Urothelium cell line (cell line): Measurements from ENCODE around the gene HOXD12.

Source experiments
- DNase-seq: peaks from one replicate; pipeline ENCODE4 v3.0.0; 2011; ENCODE audit warnings: low spot score, mixed read lengths
- FAIRE-seq: peaks from 2 replicates; lab custom pipeline; 2011; peaks lifted over from hg19 to GRCh38; lab: Jason Lieb, UNC

The HOXD12 gene

GRCh38 chr2:176105078-176105729 lies 5.6 kb downstream of the HOXD12 start:
- FAIRE-seq (no peak), DNase-seq (no peak)

- FAIRE-seq (no peak), DNase-seq (no peak)
These were observed 6.4 kb downstream of the HOXD12 start for GRCh38 chr2:176105730-176106580.

DNA sequence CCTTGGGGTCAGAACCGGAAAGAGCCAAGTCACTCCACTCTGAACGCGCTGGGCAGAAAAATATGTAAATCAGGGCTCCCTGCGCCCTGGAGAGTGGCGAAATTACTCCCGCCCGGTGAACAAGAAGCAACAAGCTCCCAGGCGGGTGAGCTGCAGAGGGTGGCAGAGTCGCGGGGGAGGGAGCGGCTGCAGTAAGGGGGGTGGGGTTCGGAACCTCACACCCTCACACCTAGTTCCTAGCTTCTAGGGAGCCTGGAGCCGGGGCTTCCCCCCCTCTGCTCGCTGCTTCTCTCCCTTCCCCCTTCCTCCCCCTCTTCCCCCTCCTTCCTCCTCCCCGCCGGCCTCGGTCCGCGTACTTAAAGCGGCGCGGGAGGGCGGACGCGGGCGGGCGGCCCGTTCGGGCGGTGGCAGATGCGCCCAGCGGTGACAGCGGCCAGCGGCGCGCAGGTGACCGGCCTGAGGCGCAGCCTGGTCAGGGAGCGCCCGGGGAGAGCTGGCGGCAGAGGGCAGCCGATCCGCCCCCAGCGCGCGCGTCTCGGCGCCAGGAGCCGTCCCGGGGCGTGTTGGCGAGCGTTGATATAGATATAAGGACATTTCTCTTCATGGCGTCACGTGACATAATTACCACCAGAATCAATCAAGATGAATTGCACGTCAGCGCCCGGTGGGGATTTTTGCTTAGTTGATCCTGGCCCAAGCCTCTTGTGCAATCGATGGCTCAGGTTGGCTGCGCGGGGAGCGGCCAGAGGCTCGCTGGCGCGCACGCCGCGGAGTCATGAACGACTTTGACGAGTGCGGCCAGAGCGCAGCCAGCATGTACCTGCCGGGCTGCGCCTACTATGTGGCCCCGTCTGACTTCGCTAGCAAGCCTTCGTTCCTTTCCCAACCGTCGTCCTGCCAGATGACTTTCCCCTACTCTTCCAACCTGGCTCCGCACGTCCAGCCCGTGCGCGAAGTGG lies 7.3 kb downstream of the HOXD12 start, which contains the start of gene HOXD11:
Gene HOXD11 (plus strand): TSS at position 700 of the 959 bp plus-strand sequence. CDS start 76 bp downstream, at position 776.
- FAIRE-seq, result no peak

GRCh38 chr2:176107731-176108181 lies 8.2 kb downstream of the HOXD12 start:
- no peak for FAIRE-seq
- no peak for DNase-seq

More for the DNA sequence above, 7.3 kb downstream of the HOXD12 start, which contains the start of gene HOXD11:
- DNase-seq, result no peak

DNA sequence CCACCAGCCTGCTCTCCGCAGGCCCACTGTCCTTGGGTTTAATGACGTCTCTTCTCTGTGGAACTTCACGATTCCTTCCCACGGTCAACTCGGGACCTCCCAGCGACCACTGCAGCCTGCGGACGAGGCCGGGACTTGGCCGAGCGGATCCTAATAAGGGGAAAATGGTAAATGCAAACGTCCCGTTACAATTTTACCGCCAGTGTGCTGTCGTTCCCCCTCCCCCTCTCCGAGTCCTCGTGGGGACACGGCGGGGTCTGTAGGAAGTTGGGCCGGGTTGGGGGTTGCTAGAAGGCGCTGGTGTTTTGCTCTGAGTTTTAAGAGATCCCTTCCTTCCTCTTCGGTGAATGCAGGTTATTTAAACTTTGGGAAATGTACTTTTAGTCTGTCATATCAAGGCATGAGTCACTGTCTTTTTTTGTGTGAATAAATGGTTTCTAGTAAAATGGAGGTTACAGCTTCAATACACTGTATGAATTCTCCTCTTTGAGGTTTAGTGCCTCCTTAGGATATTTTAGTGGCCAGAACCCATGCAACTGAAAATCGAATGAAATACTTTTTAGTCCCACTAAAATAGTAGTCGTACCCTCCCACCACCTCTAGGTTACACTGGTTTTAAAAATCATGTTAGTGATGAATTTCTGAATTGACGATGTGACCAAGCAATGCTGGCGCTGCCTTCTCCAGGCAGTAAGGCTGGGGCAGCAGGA lies 9.8 kb downstream of the HOXD12 start:
- FAIRE-seq (no peak), DNase-seq (no peak)

DNA sequence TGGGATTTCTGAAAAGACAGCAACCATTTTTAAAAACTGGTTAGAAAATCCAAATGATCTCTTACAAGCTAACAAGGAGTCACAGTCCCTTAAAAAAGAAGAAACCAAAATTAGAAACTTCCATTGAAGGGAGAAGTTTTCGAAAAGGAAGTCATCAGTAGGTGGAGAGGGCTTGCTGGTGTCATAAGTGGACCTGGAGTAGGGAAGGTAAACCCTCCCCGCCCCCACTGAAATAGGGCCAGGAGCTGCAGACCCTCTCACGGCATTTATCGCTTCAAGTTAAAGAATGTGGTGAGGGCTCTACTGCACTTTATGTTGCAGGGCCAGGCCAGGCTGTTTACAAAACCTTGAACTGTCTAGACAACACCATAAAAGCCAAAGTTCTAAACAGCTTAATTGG lies 10.4 kb downstream of the HOXD12 start:
- FAIRE-seq (no peak), DNase-seq (no peak)

DNA sequence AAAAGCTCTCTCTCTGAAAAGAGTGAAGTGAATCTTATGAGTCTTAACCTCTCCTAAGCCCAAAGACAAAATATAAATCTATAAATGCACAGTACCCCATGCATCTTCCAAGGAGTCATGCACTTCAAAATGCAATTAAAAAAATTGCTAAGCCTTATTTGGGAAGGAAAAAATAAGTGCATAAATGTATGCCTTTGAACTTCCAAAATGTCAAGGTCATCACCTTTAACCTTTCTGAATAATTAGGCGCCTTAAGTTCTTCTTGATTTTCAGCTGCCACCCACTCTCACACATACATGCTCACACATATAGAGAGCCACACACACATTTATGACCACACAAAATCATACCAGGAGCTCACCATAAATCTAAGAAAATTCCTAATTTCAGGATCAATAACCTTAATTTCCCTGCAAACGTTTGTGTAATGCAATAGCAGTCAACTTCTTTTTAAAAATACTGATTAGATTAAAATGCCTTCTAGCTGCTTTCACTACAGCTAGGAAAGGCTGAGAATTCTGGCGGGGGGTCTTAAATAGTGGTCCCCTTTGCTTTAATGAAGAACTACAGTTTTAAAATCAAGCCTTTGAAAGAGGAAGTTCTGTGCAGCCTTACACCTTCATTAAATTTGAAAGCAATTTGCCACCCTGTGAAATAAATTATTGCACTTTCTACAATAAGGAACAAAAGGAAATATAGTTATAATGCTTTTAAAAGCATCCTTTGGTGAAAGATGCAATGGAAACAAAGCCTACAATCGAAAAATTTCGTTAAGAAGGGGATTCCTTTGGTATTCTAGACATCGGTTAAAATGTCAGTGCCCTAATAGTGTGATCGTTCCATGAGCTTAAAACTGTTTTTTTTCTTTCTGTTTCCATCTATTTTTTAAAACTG lies 11.1 kb downstream of the HOXD12 start:
- FAIRE-seq, result no peak

GRCh38 chr2:176111309-176111663 lies 11.7 kb downstream of the HOXD12 start:
- FAIRE-seq (no peak), DNase-seq (peak; percentile 69)

More for the DNA sequence above, 11.1 kb downstream of the HOXD12 start:
- no peak for DNase-seq

DNA sequence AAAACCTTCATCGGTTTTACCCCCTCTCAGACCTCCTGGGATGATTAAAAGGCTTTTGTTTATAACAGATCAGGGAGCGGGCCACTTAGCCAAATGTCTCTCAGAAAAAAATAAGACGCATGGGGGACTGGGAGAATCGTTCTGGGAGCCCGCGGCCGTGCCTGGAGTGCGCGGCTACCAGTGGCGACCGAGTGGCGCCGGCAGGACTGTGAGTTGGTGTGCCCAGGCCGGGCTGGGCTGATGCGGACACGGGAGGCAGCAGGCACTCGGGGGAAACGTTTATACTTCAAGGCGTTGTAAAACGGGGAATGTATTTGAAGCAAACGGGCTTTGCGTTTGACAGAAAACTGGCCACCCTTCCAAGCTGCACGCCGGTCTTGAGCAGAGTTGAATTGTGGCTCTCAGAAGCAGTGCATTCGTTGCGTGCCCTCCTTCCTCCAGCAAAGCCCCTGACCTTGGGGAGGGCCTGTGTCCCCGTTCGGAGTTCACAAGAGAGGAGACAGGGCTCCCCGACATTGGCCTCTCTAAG lies 12.3 kb downstream of the HOXD12 start:
- no peak for DNase-seq
- FAIRE-seq, result no peak

DNA sequence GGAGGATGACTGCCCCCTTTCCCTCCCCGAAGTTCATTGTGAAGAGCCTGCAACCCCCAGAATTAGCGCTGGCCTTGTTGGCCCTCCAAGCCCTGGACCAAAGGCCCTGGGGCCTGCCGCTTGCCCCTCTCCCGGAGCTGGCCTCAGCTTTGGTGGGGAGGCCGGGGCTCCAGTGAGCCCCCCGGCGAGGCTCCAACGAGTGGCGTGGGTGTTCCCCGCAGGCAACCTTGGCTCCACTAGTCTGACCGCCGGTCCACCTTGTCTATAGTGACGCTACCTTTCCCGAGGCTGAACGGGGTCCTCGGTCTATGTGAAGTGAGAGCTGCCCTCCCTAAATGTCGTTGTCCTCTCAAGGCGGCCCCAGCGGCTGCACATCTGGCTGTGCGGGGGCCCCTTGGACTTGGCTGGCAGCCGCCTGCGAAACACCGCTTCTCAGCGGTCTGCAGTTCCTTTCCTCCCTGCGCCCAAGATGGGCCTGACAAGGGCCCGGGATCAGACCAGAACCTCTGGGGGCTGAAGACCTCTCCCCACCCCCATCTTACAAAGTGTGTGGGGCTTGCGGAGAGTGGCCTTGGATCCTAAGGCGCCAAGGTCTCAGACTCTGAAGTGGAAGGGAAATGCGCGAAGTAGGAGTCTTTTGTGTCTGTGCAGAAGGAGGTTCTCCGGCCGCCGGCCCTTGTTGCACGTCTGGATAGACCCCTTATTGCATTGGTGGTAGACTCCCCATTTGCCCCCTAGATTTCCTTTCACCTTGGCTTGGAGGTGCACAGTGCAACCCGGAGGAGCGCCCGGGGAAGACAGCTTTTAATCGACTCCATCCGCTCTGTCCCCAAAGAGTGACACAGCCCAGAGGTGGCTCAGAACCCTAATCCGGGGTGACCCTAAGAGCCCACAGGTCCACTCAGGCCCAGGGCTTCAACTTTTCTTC lies 13.0 kb downstream of the HOXD12 start:
- FAIRE-seq, result no peak
- DNase-seq, result no peak

GRCh38 chr2:176114120-176114929 lies 14.7 kb downstream of the HOXD12 start:
- DNase-seq (no peak), FAIRE-seq (no peak)

- FAIRE-seq, result no peak
- DNase-seq, result no peak
These were observed 15.5 kb downstream of the HOXD12 start for GRCh38 chr2:176114930-176115625.

DNA sequence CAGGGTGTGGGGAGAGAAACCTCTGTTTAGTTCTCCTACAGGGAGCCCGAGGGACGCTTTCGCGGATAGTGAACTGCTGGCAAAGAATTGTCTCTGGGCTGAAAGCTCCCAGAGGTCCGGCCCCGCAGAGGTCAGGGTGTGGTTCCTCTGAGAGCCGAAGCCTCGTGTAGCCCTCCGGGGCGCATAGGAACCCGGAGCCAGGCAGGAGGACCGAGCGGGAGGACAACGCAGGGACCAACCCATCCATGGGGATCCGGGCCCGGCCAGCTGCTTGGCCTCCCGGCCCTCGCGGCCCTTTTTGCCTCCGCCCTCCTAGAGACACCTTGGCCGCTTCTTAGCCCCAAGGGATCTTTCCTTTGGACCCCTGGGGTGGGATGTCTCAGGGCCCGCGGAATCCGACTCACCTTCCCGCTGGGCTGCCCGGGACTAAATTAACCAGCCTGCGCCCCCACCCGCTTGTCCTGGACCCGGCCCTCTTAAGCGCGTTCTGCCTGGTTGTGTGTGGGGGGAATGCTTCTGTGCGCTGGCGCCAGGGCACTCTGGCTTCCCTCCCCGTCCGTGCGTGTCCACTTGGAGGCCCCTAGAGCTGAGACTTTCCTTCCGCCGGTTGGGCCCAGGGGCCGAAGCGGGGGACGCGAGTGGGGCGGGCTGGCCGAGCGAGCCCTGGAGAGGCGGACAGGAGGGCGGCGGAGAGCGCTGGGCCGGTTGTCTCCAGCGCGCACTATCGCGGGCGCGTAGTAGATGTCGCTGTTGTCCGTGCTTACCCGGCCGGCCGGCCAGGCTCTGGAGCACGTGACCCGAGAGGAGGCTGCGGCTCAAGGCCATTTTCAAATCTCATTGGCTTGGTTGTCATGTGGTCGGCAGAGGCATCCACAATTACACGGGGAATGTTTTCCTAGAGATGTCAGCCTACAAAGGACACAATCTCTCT lies 16.6 kb downstream of the HOXD12 start, which contains the start of gene HOXD10:
Gene HOXD10 (plus strand): TSS at position 896 of the 931 bp plus-strand sequence. CDS start 56 bp downstream, outside the sequence.
- no peak for DNase-seq
- FAIRE-seq, result no peak

DNA sequence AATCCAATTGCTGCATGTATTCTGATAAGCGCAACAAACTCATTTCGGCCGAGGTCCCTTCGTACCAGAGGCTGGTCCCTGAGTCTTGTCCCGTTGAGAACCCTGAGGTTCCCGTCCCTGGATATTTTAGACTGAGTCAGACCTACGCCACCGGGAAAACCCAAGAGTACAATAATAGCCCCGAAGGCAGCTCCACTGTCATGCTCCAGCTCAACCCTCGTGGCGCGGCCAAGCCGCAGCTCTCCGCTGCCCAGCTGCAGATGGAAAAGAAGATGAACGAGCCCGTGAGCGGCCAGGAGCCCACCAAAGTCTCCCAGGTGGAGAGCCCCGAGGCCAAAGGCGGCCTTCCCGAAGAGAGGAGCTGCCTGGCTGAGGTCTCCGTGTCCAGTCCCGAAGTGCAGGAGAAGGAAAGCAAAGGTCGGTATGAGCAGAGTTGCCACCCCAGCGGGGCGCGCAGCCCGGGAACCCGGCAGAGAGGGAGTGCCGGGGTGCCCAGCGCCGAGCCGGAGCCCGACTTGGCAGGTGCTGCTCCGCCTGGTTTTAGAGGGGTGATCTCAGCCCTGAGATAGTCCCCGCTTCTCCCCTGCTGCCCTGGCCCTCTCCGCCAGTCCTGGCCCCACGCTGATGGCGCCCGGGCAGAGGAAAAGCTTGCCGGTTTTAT lies 17.7 kb downstream of the HOXD12 start:
- no peak for FAIRE-seq
- DNase-seq, result no peak
